ENCODE data around the gene NCBP2. TPM values are rescaled to one million over a fixed set of nuclear protein-coding genes. Genes with fewer than 3 reads are reported as not detected.

The NCBP2 gene
- total RNA-seq, 1 experiment from 2014 or later = 91.8 TPM

- Mint-ChIP-seq H3K4me1 (ENCODE audit: insufficient read depth, unreplicated experiment) (no peaks in the 10 kb centered on the region), H3K27me3 (ENCODE audit: insufficient read depth, unreplicated experiment) (no peaks in the 10 kb centered on the region), H3K27ac (ENCODE audit: low read depth, unreplicated experiment) (no peak overlapping the region), H3K36me3 (ENCODE audit: insufficient read depth, unreplicated experiment) (peaks cover 85% of the 10 kb centered on the region), H3K4me3 (ENCODE audit: unreplicated experiment) (no peak overlapping the region), H3K9me3 (ENCODE audit: unreplicated experiment) (no peaks in the 10 kb centered on the region)
- ChIA-PET CTCF (interaction anchor here (0.5 to 1.4 kb wide), 2 partner anchors 11 to 57 kb away, joined by 3 to 4 read pairs; no protein-coding TSS in a partner anchor), POLR2A (interaction anchor here (1.7 kb wide), 1 partner anchor 11 kb away, joined by 6 read pairs; the partner anchor contains the start of gene NCBP2)
- BruUV-seq (replicated peaks) = no TSS peak
- no peak for DNase-seq (ENCODE audit: unreplicated experiment)
- TF ChIP-seq CTCF (IDR thresholded peaks at IDR 0.05; ENCODE audit: unreplicated experiment) = no peak
- intact Hi-C loops (cut with micrococcal nuclease) = no loop called here
Measured at GRCh38 chr3:196931157-196931556, 11.2 kb downstream of the NCBP2 start.

- intact Hi-C loops (cut with micrococcal nuclease) = no loop called here
- Mint-ChIP-seq H3K4me1 (ENCODE audit: insufficient read depth, unreplicated experiment) (no peaks in the 10 kb centered on the region), H3K27me3 (ENCODE audit: insufficient read depth, unreplicated experiment) (no peaks in the 10 kb centered on the region), H3K27ac (ENCODE audit: low read depth, unreplicated experiment) (no peak overlapping the region), H3K36me3 (ENCODE audit: insufficient read depth, unreplicated experiment) (peaks cover 69% of the 10 kb centered on the region), H3K9me3 (ENCODE audit: unreplicated experiment) (no peaks in the 10 kb centered on the region), H3K4me3 (ENCODE audit: unreplicated experiment) (no peak overlapping the region)
- TF ChIP-seq CTCF (IDR thresholded peaks at IDR 0.05; ENCODE audit: unreplicated experiment) = no peak
- POLR2A ChIA-PET = interaction anchor here (0.8 kb wide), 1 partner anchor 12 kb away, joined by 3 read pairs; no protein-coding TSS in a partner anchor
- no peak for DNase-seq (ENCODE audit: unreplicated experiment)
- BruUV-seq (replicated peaks) = no TSS peak
- CTCF ChIA-PET = interaction anchor here (0.7 to 0.8 kb wide), 2 partner anchors 11 to 71 kb away, joined by 3 read pairs; no protein-coding TSS in a partner anchor
Measured at GRCh38 chr3:196927571-196928453, 14.5 kb downstream of the NCBP2 start.

GRCh38 chr3:196920733-196921132 is 21.6 kb downstream of the NCBP2 start:
- ChIA-PET CTCF (no interaction called here), POLR2A (interaction anchor here (0.7 kb wide), 1 partner anchor 30 kb away, joined by 3 read pairs; no protein-coding TSS in a partner anchor)
- Mint-ChIP-seq H3K27ac (ENCODE audit: low read depth, unreplicated experiment) (no peak overlapping the region), H3K27me3 (ENCODE audit: insufficient read depth, unreplicated experiment) (no peaks in the 10 kb centered on the region), H3K4me3 (ENCODE audit: unreplicated experiment) (no peak overlapping the region), H3K9me3 (ENCODE audit: unreplicated experiment) (no peaks in the 10 kb centered on the region), H3K36me3 (ENCODE audit: insufficient read depth, unreplicated experiment) (peaks cover 33% of the 10 kb centered on the region), H3K4me1 (ENCODE audit: insufficient read depth, unreplicated experiment) (no peaks in the 10 kb centered on the region)
- TF ChIP-seq CTCF (IDR thresholded peaks at IDR 0.05; ENCODE audit: unreplicated experiment) = no peak
- no peak for DNase-seq (ENCODE audit: unreplicated experiment)
- no TSS peak for BruUV-seq (replicated peaks)
- intact Hi-C loops (cut with micrococcal nuclease) = no loop called here

GRCh38 chr3:196918968-196919367 is 23.4 kb downstream of the NCBP2 start:
- H3K27me3 Mint-ChIP-seq (ENCODE audit: insufficient read depth, unreplicated experiment) = no peaks in the 10 kb centered on the region
- no peak overlapping the region for H3K4me3 Mint-ChIP-seq (ENCODE audit: unreplicated experiment)
- no TSS peak for BruUV-seq (replicated peaks)
- ChIA-PET CTCF (no interaction called here), POLR2A (no interaction called here)
- DNase-seq (ENCODE audit: unreplicated experiment) = no peak
- no peak overlapping the region for H3K27ac Mint-ChIP-seq (ENCODE audit: low read depth, unreplicated experiment)
- intact Hi-C loops (cut with micrococcal nuclease) = no loop called here
- H3K9me3 Mint-ChIP-seq (ENCODE audit: unreplicated experiment) = no peaks in the 10 kb centered on the region
- no peaks in the 10 kb centered on the region for H3K4me1 Mint-ChIP-seq (ENCODE audit: insufficient read depth, unreplicated experiment)
- TF ChIP-seq CTCF (IDR thresholded peaks at IDR 0.05; ENCODE audit: unreplicated experiment) = no peak
- H3K36me3 Mint-ChIP-seq (ENCODE audit: insufficient read depth, unreplicated experiment) = peaks cover 41% of the 10 kb centered on the region

Measured in MCF 10A (cell line).